Measurements from ENCODE around the gene CD47.

The CD47 gene

GRCh38 chr3:108117241-108117775 lies 26.5 kb upstream of the CD47 start:
- no peak for DNase-seq (ENCODE audit: low read depth)

- no peak for DNase-seq (ENCODE audit: low read depth)
Measured at GRCh38 chr3:108114423-108115065, 23.7 kb upstream of the CD47 start.

GRCh38 chr3:108113975-108114374 lies 23.1 kb upstream of the CD47 start:
- DNase-seq (ENCODE audit: low read depth), result no peak

GRCh38 chr3:108110934-108111333 lies 20.1 kb upstream of the CD47 start:
- no peak for DNase-seq (ENCODE audit: low read depth)

- no peak for DNase-seq (ENCODE audit: low read depth)
Measured at GRCh38 chr3:108108416-108108815, 17.6 kb upstream of the CD47 start.

GRCh38 chr3:108106449-108106848 lies 15.6 kb upstream of the CD47 start:
- no peak for DNase-seq (ENCODE audit: low read depth)

GRCh38 chr3:108106031-108106430 lies 15.2 kb upstream of the CD47 start:
- no peak for DNase-seq (ENCODE audit: low read depth)

- no peak for DNase-seq (ENCODE audit: low read depth)
Measured at GRCh38 chr3:108103886-108104797, 13.3 kb upstream of the CD47 start.

GRCh38 chr3:108103040-108103751 lies 12.4 kb upstream of the CD47 start:
- no peak for DNase-seq (ENCODE audit: low read depth)

- no peak for DNase-seq (ENCODE audit: low read depth)
Measured at GRCh38 chr3:108102420-108103039, 11.7 kb upstream of the CD47 start.

- no peak for DNase-seq (ENCODE audit: low read depth)
Measured at GRCh38 chr3:108100906-108101660, 10.3 kb upstream of the CD47 start.

GRCh38 chr3:108099679-108100428 lies 9.0 kb upstream of the CD47 start:
- no peak for DNase-seq (ENCODE audit: low read depth)

- DNase-seq (ENCODE audit: low read depth), result no peak
Measured at GRCh38 chr3:108099244-108099643, 8.4 kb upstream of the CD47 start.

GRCh38 chr3:108098003-108098370 lies 7.2 kb upstream of the CD47 start:
- DNase-seq (ENCODE audit: low read depth), result no peak

GRCh38 chr3:108097322-108098002 lies 6.6 kb upstream of the CD47 start:
- no peak for DNase-seq (ENCODE audit: low read depth)

GRCh38 chr3:108096532-108097321 lies 5.9 kb upstream of the CD47 start:
- DNase-seq (ENCODE audit: low read depth), result no peak

GRCh38 chr3:108093616-108094015 lies 2.8 kb upstream of the CD47 start:
- no peak for DNase-seq (ENCODE audit: low read depth)

- no peak for DNase-seq (ENCODE audit: low read depth)
Measured at GRCh38 chr3:108093021-108093420, 2.2 kb upstream of the CD47 start.

GRCh38 chr3:108092501-108092900 lies 1.7 kb upstream of the CD47 start:
- DNase-seq (ENCODE audit: low read depth), result no peak

Measured in stimulated activated CD8-positive, alpha-beta memory T cell treated with anti-CD3 and anti-CD28 coated beads, Interleukin-15, amount 100 ng/mL, for 1 hour (primary cell).